Measurements from ENCODE around the gene NTN5. TPM values are rescaled to one million over a fixed set of nuclear protein-coding genes. Genes with fewer than 3 reads are reported as not detected.

Gene NTN5
- total and polyA plus RNA-seq, 9 of the 15 experiments (the other 6 are each of a cell fraction or from before 2014, with no cell fraction given): not detected

DNA sequence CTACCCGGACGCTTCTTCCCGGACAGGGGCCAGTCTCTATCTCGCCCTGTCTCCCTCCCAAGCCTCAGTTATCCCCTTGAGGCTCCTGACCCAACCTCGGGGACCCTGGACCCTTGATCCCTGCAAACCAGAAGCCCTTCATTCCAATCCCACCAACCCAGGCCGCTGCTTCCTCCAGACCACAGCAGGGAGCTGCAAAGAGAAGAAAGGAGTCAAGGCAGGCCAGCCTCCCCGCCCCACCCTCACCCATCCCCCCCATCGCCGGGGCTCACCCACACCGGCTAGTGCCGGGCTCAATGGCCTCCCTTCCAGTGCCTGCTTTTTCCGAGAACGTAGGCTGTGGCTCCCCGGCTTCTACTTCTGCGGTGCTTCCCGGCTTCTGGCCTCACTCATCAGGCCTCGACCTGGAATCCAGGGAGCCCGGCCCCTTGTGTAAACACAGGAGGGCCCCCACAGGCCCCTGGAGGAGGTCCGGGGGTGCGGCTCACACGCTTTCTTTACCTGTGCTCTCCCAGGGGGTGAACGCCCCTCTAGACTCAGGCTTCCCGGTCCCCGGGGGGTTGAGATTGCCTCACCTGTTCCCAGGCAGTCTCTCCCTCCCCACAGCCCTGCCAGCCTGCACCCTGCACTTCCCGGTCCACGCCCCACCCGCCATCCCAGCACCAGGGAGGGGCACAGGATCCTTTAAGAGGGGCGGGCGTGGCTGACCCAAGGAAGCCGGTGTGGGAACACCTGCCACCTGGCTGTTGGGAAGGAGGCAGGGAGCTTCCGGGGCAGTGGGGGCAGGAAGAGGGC lies 58.2 kb downstream of the NTN5 start, which contains the start of gene FAM83E (continued):
- TF ChIP-seq, protein P1, sequence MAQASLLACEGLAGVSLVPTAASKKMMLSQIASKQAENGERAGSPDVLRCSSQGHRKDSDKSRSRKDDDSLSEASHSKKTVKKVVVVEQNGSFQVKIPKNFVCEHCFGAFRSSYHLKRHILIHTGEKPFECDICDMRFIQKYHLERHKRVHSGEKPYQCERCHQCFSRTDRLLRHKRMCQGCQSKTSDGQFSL (CRISPR knock-in tag; IDR thresholded peaks at IDR 0.05): no peak; the same call in 1 of the 2 replicates
- TF ChIP-seq, protein P1 (tag; IDR thresholded peaks at IDR 0.05): 0 out of 4 replicates have a peak, but pooled peaks of 1 of the 2 experiments have one; percentile 47
- TF ChIP-seq ZNF586 (CRISPR knock-in tag; conservative IDR thresholded peaks at IDR 0.05) (peak; percentile 81; the same call in 1 of the 2 replicates), ZNF785 (CRISPR knock-in tag; IDR thresholded peaks at IDR 0.05) (no peak), ELF2 (CRISPR knock-in tag; IDR thresholded peaks at IDR 0.05) (no peak), ZNF696 (CRISPR knock-in tag; conservative IDR thresholded peaks at IDR 0.05) (no peak), PHB (CRISPR knock-in tag; IDR thresholded peaks at IDR 0.05) (0 out of 2 replicates have a peak, but pooled peaks have one; percentile 74), POLR2B (IDR thresholded peaks at IDR 0.05; ENCODE audit: low read depth, partially characterized antibody) (peak; percentile 90)
- TF ChIP-seq, protein P2, sequence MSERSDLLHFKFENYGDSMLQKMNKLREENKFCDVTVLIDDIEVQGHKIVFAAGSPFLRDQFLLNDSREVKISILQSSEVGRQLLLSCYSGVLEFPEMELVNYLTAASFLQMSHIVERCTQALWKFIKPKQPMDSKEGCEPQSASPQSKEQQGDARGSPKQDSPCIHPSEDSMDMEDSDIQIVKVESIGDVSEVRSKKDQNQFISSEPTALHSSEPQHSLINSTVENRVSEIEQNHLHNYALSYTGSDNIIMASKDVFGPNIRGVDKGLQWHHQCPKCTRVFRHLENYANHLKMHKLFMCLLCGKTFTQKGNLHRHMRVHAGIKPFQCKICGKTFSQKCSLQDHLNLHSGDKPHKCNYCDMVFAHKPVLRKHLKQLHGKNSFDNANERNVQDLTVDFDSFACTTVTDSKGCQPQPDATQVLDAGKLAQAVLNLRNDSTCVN (CRISPR knock-in tag; IDR thresholded peaks at IDR 0.05): 0 out of 2 replicates have a peak, but pooled peaks have one; percentile 15
- TF ChIP-seq, protein P3, sequence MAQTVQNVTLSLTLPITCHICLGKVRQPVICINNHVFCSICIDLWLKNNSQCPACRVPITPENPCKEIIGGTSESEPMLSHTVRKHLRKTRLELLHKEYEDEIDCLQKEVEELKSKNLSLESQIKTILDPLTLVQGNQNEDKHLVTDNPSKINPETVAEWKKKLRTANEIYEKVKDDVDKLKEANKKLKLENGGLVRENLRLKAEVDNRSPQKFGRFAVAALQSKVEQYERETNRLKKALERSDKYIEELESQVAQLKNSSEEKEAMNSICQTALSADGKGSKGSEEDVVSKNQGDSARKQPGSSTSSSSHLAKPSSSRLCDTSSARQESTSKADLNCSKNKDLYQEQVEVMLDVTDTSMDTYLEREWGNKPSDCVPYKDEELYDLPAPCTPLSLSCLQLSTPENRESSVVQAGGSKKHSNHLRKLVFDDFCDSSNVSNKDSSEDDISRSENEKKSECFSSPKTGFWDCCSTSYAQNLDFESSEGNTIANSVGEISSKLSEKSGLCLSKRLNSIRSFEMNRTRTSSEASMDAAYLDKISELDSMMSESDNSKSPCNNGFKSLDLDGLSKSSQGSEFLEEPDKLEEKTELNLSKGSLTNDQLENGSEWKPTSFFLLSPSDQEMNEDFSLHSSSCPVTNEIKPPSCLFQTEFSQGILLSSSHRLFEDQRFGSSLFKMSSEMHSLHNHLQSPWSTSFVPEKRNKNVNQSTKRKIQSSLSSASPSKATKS (CRISPR knock-in tag; IDR thresholded peaks at IDR 0.05): no peak
